Neural progenitor cell (in vitro differentiated cells): Measurements from ENCODE around the gene ALMS1. TPM values are rescaled to one million over a fixed set of nuclear protein-coding genes. Genes with fewer than 3 reads are reported as not detected.
"Not testable (repeated sequence)": the region's sequence is repeated elsewhere in the genome, so short reads cannot be mapped to it uniquely, and the experiment has no call there.

ENCODE experiments used
- DNase-seq: peaks from one replicate; pipeline ENCODE4 v3.0.0-alpha.2; 2016; ENCODE audit warnings: low spot score
- H2AFZ ChIP-seq: fragments of 200-600 bp; sonication (generic); replicated peaks from 2 replicates; pipeline ENCODE4 v1.6.1; 2016; ENCODE audit warnings: antibody characterized with exemption
- H3F3A ChIP-seq: fragments of 200-600 bp; sonication (generic); 2 replicates; pipeline ENCODE4 v1.6.1; 2016; ENCODE audit warnings: antibody characterized with exemption, low read depth
- H3K27ac ChIP-seq: fragments of 200-600 bp; sonication (generic); 2 replicates; pipeline ENCODE4 v1.5.1; 2016; ENCODE audit warnings: mild to moderate bottlenecking
- H3K27me3 ChIP-seq: fragments of 200-600 bp; sonication (generic); 2 replicates; pipeline ENCODE4 v1.6.1; 2016; ENCODE audit warnings: mild to moderate bottlenecking, moderate library complexity
- H3K36me3 ChIP-seq: fragments of 200-600 bp; sonication (generic); 2 replicates; pipeline ENCODE4 v1.5.1; 2016
- H3K4me1 ChIP-seq: fragments of 200-600 bp; sonication (generic); 2 replicates; pipeline ENCODE4 v1.6.1; 2016; ENCODE audit warnings: mixed run types
- H3K4me2 ChIP-seq: fragments of 200-600 bp; sonication (generic); 2 replicates; pipeline ENCODE4 v1.6.1; 2016
- H3K4me3 ChIP-seq: fragments of 200-600 bp; sonication (generic); 2 replicates; pipeline ENCODE4 v1.5.1; 2016
- H3K79me2 ChIP-seq: fragments of 200-600 bp; sonication (generic); 2 replicates; pipeline ENCODE4 v1.6.1; 2016; ENCODE audit warnings: low read depth
- H3K9ac ChIP-seq: fragments of 200-600 bp; sonication (generic); 2 replicates; pipeline ENCODE4 v1.6.1; 2016
- H3K9me3 ChIP-seq: fragments of 200-600 bp; sonication (generic); 2 replicates; pipeline ENCODE4 v1.5.1; 2016; ENCODE audit warnings: low read depth
- H4K20me1 ChIP-seq: fragments of 200-600 bp; sonication (generic); 2 replicates; pipeline ENCODE4 v1.6.1; 2016; ENCODE audit warnings: low read depth
- H3K27ac Mint-ChIP-seq: 3 replicates; pipeline ENCODE4 v1.8.0; 2021; ENCODE audit warnings: mixed read lengths
- H3K27me3 Mint-ChIP-seq: 2 replicates; pipeline ENCODE4 v1.8.0; 2022; ENCODE audit warnings: low read depth, mild to moderate bottlenecking, inconsistent platforms, moderate library complexity, mixed read lengths; ENCODE audit not compliant: insufficient read depth
- H3K36me3 Mint-ChIP-seq: 3 replicates; pipeline ENCODE4 v1.8.0; 2021; ENCODE audit warnings: mixed read lengths
- H3K4me1 Mint-ChIP-seq: 3 replicates; pipeline ENCODE4 v1.8.0; 2021; ENCODE audit warnings: mixed read lengths
- H3K4me3 Mint-ChIP-seq: 3 replicates; pipeline ENCODE4 v1.8.0; 2021; ENCODE audit warnings: mild to moderate bottlenecking, moderate library complexity, mixed read lengths
- H3K9me3 Mint-ChIP-seq: 3 replicates; pipeline ENCODE4 v1.8.0; 2020; ENCODE audit warnings: mixed read lengths
- CTCF ChIP-seq: fragments of 200-600 bp; sonication (generic); IDR thresholded peaks from 2 replicates; pipeline ENCODE4 v1.5.1; 2017; ENCODE audit warnings: antibody characterized with exemption, mild to moderate bottlenecking
- EZH2 ChIP-seq: fragments of 200-600 bp; sonication (generic); IDR thresholded peaks from 2 replicates; pipeline ENCODE4 v1.6.1; 2017; ENCODE audit warnings: antibody characterized with exemption, mild to moderate bottlenecking, moderate library complexity
- EZH2phosphoT487 ChIP-seq: fragments of 200-600 bp; sonication (generic); IDR thresholded peaks from 2 replicates; pipeline ENCODE4 v1.6.1; 2017; ENCODE audit warnings: antibody characterized with exemption
- total RNA-seq: library from RNA; depleted of rRNA; stranded (reverse); fragments of >200 nt; gene quantifications from 2 replicates; pipeline ENCODE4 v1.2.3, GENCODE V29; 2015; ENCODE audit warnings: low replicate concordance

The ALMS1 gene
- total RNA-seq, 1 donor from 2014 or later, result 58.8 TPM

GRCh38 chr2:73516033-73516432 is 130.4 kb downstream of the ALMS1 start:
- Histone ChIP-seq H3K27me3 (no peaks in the 10 kb centered on the region), H3K4me1 (no peaks in the 10 kb centered on the region), H3K4me2 (no peak overlapping the region), H3F3A (no peaks in the 10 kb centered on the region), H3K9ac (no peak overlapping the region), H4K20me1 (no peaks in the 10 kb centered on the region), H3K27ac (no peak overlapping the region), H3K4me3 (no peak overlapping the region), H3K36me3 (peaks cover 15% of the 10 kb centered on the region), H3K79me2 (no peaks in the 10 kb centered on the region), H3K9me3 (no peaks in the 10 kb centered on the region), H2AFZ (no peak overlapping the region)
- H3K27me3 Mint-ChIP-seq, result no peaks in the 10 kb centered on the region
- peaks cover 2% of the 10 kb centered on the region for H3K9me3 Mint-ChIP-seq
- H3K4me1 Mint-ChIP-seq, result no peaks in the 10 kb centered on the region
- no peak overlapping the region for H3K27ac Mint-ChIP-seq
- H3K36me3 Mint-ChIP-seq, result peaks cover 36% of the 10 kb centered on the region
- no peak overlapping the region for H3K4me3 Mint-ChIP-seq
- TF ChIP-seq EZH2phosphoT487, result no peak
- TF ChIP-seq CTCF, result no peak
- TF ChIP-seq EZH2, result no peak
- DNase-seq, result no peak

- H3K4me2 ChIP-seq, result no peak overlapping the region
- no peaks in the 10 kb centered on the region for H3F3A ChIP-seq
- peaks cover 24% of the 10 kb centered on the region for H3K36me3 ChIP-seq
- H3K4me3 ChIP-seq, result no peak overlapping the region
- Mint-ChIP-seq H3K9me3 (peaks cover 61% of the 10 kb centered on the region), H3K36me3 (peaks cover 58% of the 10 kb centered on the region), H3K4me3 (no peak overlapping the region), H3K4me1 (no peaks in the 10 kb centered on the region), H3K27ac (no peak overlapping the region), H3K27me3 (no peaks in the 10 kb centered on the region)
- no peaks in the 10 kb centered on the region for H4K20me1 ChIP-seq
- no peak overlapping the region for H3K27ac ChIP-seq
- H3K27me3 ChIP-seq, result no peaks in the 10 kb centered on the region
- TF ChIP-seq EZH2phosphoT487 (no peak), CTCF (no peak), EZH2 (no peak)
- peaks cover 6% of the 10 kb centered on the region for H3K79me2 ChIP-seq
- DNase-seq, result no peak
- no peak overlapping the region for H3K9ac ChIP-seq
- H2AFZ ChIP-seq, result no peak overlapping the region
- H3K4me1 ChIP-seq, result no peaks in the 10 kb centered on the region
- H3K9me3 ChIP-seq, result peaks cover 5% of the 10 kb centered on the region
These were observed 143.1 kb downstream of the ALMS1 start for GRCh38 chr2:73528688-73529087.

GRCh38 chr2:73530773-73531172 is 145.1 kb downstream of the ALMS1 start:
- H3F3A ChIP-seq, DNase-seq, H3K4me1 ChIP-seq, H3K27ac ChIP-seq, H3K27me3 ChIP-seq, H3K4me1 Mint-ChIP-seq, H2AFZ ChIP-seq, H3K27me3 Mint-ChIP-seq, H3K79me2 ChIP-seq, H3K9me3 ChIP-seq, H3K27ac Mint-ChIP-seq, H3K4me2 ChIP-seq, H3K4me3 Mint-ChIP-seq, H3K9ac ChIP-seq, H3K4me3 ChIP-seq, H4K20me1 ChIP-seq: not testable (repeated sequence)
- H3K36me3 Mint-ChIP-seq, result peaks cover 55% of the 10 kb centered on the region
- H3K9me3 Mint-ChIP-seq, result peaks cover 49% of the 10 kb centered on the region
- H3K36me3 ChIP-seq, result peaks cover 28% of the 10 kb centered on the region

DNA sequence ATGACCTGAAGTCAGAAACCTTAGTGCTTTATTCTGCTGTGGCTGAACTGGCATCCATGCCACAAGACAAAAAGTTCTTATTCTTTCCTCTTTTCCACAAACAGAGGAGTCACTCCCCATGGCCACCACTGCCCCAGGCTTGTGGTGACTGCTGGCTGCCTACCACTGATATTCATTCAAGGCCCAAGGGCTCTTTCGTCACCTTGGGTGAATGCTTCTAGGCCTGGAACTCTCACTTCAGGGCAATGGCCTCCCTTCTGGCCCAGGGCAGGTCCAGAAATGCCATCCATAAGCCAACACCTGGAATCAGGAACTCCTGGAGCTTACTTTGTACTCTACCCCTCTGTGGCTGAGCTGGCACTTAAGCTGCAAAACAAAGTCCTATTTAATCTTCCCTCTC is 146.7 kb downstream of the ALMS1 start:
- Histone ChIP-seq H3K9ac (no peak overlapping the region), H3K4me2 (no peak overlapping the region)
- H3K36me3 Mint-ChIP-seq, result peaks cover 59% of the 10 kb centered on the region

More for the DNA sequence above, 146.7 kb downstream of the ALMS1 start:
- Histone ChIP-seq H2AFZ (no peak overlapping the region), H3F3A (no peaks in the 10 kb centered on the region), H3K27ac (no peak overlapping the region), H3K79me2 (no peaks in the 10 kb centered on the region), H3K4me3 (no peak overlapping the region), H3K9me3 (peaks cover 5% of the 10 kb centered on the region), H3K4me1 (no peaks in the 10 kb centered on the region), H4K20me1 (no peaks in the 10 kb centered on the region), H3K36me3 (peaks cover 26% of the 10 kb centered on the region), H3K27me3 (no peaks in the 10 kb centered on the region)
- DNase-seq, result no peak
- H3K4me1 Mint-ChIP-seq, result no peaks in the 10 kb centered on the region
- no peaks in the 10 kb centered on the region for H3K27me3 Mint-ChIP-seq
- TF ChIP-seq EZH2phosphoT487, result no peak
- TF ChIP-seq CTCF, result no peak
- no peak for TF ChIP-seq EZH2
- H3K9me3 Mint-ChIP-seq, result peaks cover 38% of the 10 kb centered on the region
- no peak overlapping the region for H3K4me3 Mint-ChIP-seq
- no peak overlapping the region for H3K27ac Mint-ChIP-seq
